HUES6 (cell line): ENCODE data around the gene STAU1.
"Not testable (repeated sequence)": the region's sequence is repeated elsewhere in the genome, so short reads cannot be mapped to it uniquely, and the experiment has no call there.

Experiments used
- H3K27ac ChIP-seq: 2 replicates; pipeline ENCODE4 v1.7.0; 2013; ENCODE audit warnings: low read depth, mild to moderate bottlenecking, low read length, inconsistent platforms
- H3K27me3 ChIP-seq: 2 replicates; pipeline ENCODE4 v1.6.1; 2013; ENCODE audit warnings: low read length; ENCODE audit not compliant: control insufficient read depth, insufficient read depth
- H3K36me3 ChIP-seq: 2 replicates; pipeline ENCODE4 v1.6.1; 2013; ENCODE audit warnings: low read length; ENCODE audit not compliant: control insufficient read depth, insufficient read depth
- H3K4me1 ChIP-seq: 2 replicates; pipeline ENCODE4 v1.6.1; 2013; ENCODE audit warnings: low read length; ENCODE audit not compliant: control insufficient read depth, insufficient read depth
- H3K4me3 ChIP-seq: 2 replicates; pipeline ENCODE4 v1.5.1; 2013; ENCODE audit warnings: low read depth, low read length
- H3K9ac ChIP-seq: one replicate; pipeline ENCODE4 v1.6.1; 2013; ENCODE audit warnings: mild to moderate bottlenecking, low read length
- H3K9me3 ChIP-seq: 2 replicates; pipeline ENCODE4 v1.6.1; 2013; ENCODE audit warnings: low read depth, low read length; ENCODE audit not compliant: control insufficient read depth, insufficient read depth

STAU1 gene

DNA sequence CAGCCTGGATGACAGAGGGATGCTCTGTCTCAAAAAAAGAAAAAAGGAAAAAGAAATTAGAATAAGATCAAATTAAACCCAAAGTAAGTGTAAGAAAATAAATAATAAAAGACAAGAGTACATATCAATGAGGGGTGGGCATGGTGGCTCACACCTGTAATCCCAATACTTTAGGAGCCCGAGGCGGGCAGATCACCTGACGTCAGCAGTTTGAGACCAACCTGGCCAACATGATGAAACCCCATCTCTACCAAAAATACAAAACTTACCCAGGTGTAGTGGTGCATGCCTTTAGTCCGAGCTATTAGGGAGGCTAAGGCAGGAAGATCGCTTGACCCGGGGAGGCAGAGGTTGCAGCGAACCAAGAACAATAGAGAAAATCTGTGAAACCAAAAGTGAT is 14.9 kb upstream of the STAU1 start:
- no peak overlapping the region for H3K4me3 ChIP-seq
- no peaks in the 10 kb centered on the region for H3K36me3 ChIP-seq
- no peaks in the 10 kb centered on the region for H3K9me3 ChIP-seq
- no peak overlapping the region for H3K9ac ChIP-seq
- H3K27me3 ChIP-seq = no peaks in the 10 kb centered on the region
- H3K27ac ChIP-seq = no peak overlapping the region
- H3K4me1 ChIP-seq = no peaks in the 10 kb centered on the region

DNA sequence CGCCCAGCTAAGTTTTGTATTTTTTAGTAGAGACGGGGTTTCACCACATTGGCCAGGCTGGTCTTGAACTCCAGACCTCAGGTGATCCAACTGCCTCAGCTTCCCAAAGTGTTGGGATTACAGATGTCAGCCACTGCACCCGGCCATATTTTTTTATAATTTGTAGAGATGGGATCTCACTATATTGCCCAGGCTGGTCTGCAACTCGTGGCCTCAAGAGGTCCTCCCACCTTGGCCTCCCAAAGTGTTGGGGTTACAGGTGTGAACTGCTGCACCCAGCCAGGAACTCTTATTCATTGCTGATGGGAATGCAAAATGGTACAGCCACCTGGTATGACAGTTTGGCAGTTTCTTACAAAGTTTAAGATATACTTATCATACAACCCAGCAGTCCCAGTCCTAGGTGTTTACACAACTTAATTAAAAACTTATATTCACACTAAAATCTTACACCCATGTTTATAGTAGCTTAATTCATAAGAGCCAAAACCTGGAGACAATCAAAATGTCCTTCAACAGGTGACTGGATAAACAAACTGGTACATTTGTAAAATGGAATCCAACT is 11.7 kb upstream of the STAU1 start:
- Histone ChIP-seq H3K4me3 (no peak overlapping the region), H3K36me3 (no peaks in the 10 kb centered on the region), H3K27me3 (no peaks in the 10 kb centered on the region), H3K9ac (no peak overlapping the region), H3K27ac (no peak overlapping the region), H3K9me3 (no peaks in the 10 kb centered on the region), H3K4me1 (no peaks in the 10 kb centered on the region)

DNA sequence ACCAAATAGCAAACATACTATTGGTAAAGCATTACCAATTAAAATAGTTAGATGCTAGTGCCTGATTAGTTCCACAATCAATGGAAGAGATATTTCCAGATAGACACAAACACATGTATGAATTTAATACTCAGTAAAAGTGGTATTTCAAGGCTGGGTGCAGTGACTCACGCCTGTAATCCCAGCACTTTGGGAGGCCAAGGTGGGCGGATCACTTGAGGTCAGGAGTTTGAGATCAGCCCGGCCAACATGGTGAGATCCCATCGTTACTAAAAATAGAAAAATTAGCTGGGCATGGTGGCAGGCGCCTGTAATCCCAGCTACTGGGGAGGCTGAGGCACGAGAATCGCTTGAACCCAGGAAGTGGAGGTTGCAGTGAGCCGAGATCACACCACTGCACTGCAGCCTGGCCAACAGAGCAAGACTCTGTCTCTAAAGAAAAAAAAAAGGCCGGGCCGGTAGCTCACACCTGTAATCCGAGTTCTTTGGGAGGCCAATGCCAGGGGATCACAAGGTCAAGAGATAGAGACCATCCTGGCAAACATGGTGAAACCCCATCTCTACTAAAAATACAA is 4.9 kb upstream of the STAU1 start:
- not testable (repeated sequence) for H3K36me3 ChIP-seq, H3K9me3 ChIP-seq, H3K4me1 ChIP-seq, H3K27me3 ChIP-seq, H3K27ac ChIP-seq, H3K4me3 ChIP-seq, H3K9ac ChIP-seq

DNA sequence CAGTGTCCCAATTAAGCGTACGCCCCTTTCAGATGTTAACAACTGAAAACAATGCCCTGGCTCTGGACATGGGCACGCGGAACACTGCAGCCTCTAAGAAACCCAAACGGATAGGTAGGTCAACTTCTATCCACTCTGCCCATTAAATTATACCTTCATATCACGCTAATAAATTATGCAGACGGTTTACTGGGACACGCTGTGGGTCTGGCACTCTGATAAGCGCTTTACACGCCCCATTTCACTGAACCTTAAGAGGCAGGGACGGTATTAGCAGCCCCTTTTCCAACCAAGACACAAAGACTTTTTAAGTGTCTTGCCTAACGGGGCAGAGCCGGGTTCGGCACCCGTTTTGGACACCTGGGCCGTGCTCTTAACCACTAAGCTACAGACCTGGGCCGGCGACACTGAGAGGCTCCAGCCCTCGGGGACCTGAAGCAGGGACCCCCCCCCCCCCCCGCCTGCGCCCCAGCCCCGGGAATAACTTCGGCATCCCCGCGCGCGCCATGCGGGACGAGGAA is 744 bp downstream of the STAU1 start:
- peaks cover 7% of the 10 kb centered on the region; the same call in 1 of the 2 replicates for H3K4me1 ChIP-seq
- peak overlapping the region; percentile 95 for H3K4me3 ChIP-seq
- no peaks in the 10 kb centered on the region for H3K36me3 ChIP-seq
- peak overlapping the region; percentile 85 for H3K9ac ChIP-seq
- H3K9me3 ChIP-seq = no peaks in the 10 kb centered on the region
- no peak overlapping the region for H3K27ac ChIP-seq
- H3K27me3 ChIP-seq = no peaks in the 10 kb centered on the region

DNA sequence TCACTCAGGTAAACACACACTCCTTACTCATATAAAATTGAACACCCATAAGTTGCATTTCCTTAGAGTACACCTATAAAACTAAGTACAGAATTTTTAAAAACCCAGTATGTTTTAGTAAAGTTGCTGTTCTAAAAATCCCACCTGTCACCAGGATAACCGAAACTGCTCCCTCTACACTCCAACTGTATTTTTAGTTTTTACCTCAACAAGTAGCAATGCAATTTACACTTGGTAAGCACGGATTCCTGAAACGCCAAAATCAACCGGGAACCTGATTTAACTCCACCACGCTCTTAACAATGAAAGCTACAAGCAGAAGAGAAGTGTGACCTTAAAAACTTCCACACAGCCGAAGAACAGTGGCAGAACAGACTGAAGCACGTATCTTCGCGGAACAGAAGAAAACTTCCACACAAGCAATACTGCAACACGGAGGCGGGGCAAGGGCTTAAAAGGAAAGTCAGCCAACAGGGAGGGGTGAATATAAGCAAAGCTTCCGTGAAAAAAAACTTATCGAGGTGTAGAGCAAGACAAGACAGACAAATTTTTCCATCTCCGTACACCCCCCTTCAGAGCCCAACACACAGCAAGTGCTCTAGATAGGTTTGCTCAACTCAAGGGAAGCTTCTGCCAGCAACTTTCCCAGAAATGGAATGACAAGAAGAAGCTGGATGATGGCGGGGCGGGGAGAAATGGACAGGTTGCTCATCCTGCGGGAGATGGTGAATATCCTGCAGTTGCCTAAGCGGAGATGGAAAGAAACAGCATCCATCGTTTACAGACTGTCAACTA is 1.4 kb downstream of the STAU1 start:
- no peaks in the 10 kb centered on the region for H3K36me3 ChIP-seq
- H3K27me3 ChIP-seq = no peaks in the 10 kb centered on the region
- H3K9me3 ChIP-seq = no peaks in the 10 kb centered on the region
- peak overlapping the region; percentile 95 for H3K4me3 ChIP-seq
- H3K4me1 ChIP-seq = peaks cover 7% of the 10 kb centered on the region; the same call in 1 of the 2 replicates
- H3K9ac ChIP-seq = peak overlapping the region; percentile 78
- H3K27ac ChIP-seq = no peak overlapping the region

DNA sequence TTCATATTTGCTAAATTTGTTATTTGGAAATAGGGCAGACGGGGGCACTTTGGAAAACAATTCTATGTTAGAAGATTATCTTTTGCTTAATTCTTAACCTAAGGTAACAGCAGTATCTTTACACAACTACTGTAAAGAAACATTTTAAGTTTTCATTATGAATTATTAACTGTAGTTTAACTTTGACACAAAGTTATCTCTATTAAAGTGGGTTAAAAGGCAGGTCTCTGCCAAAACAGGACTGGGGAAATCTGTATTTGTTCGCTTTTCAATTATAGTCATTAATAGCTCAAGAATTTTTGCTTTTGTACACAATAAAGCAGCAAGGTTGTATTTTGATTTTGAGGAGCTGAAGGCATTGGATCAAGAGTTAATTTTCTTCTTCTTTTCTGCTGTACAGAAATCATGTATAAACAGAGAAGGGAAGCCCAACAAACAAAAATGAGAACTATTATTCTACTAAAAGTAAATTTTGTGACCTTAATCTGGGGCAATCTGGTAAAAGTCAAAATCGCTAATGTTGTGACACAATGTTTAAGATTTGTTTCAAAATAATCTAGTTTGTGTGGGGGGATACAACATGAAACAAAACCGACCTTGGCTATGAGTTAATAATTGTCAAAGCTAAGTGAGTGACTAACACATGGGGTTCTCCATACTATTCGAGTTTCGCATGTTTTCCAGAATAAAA is 2.9 kb downstream of the STAU1 start:
- H3K9ac ChIP-seq = no peak overlapping the region
- no peaks in the 10 kb centered on the region for H3K27me3 ChIP-seq
- no peaks in the 10 kb centered on the region for H3K9me3 ChIP-seq
- H3K36me3 ChIP-seq = no peaks in the 10 kb centered on the region
- no peak overlapping the region for H3K4me3 ChIP-seq
- H3K4me1 ChIP-seq = peaks cover 7% of the 10 kb centered on the region; the same call in 1 of the 2 replicates
- no peak overlapping the region for H3K27ac ChIP-seq

DNA sequence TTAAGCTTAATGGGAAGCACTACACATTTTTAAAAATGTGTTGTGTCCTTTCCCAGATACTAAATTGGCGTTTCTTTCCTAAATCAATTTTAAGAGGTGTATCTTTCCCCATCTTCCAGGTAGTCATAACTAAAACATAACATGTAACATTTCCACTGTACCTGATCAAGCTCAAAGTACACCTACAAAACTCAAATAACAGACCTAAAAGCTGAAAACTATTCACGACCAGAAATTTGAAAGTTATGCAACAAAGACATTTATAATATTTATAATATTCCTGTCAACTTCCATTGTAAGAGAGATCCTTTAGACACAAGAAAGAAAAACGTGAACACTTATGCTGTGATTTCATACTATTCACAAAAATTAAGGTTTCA is 3.5 kb downstream of the STAU1 start:
- Histone ChIP-seq H3K4me3 (no peak overlapping the region), H3K4me1 (peaks cover 8% of the 10 kb centered on the region; the same call in 1 of the 2 replicates), H3K27ac (no peak overlapping the region)

DNA sequence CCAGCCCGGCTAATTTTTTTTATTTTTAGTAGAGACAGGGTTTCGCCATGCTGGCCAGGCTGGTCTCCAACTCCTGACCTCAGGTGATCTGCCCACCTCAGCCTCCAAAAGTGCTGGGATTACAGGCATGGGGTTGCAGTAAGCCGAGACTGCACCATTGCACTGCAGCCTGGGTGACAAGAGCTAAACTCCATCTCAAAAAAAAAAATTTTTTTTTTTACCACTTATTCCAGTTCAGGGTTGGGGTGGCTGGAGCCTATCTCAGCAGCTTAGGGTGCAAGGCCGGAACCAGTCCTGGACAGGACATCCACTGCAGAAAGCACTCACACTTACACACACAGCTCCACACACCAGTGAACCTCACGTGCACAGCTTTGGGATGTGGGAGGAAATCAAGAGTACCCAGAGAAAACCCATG is 4.0 kb downstream of the STAU1 start:
- not testable (repeated sequence) for H3K9ac ChIP-seq, H3K27ac ChIP-seq, H3K4me1 ChIP-seq

More for the DNA sequence above, 3.5 kb downstream of the STAU1 start:
- no peak overlapping the region for H3K9ac ChIP-seq
- H3K9me3 ChIP-seq = no peaks in the 10 kb centered on the region
- no peaks in the 10 kb centered on the region for H3K27me3 ChIP-seq
- H3K36me3 ChIP-seq = no peaks in the 10 kb centered on the region

DNA sequence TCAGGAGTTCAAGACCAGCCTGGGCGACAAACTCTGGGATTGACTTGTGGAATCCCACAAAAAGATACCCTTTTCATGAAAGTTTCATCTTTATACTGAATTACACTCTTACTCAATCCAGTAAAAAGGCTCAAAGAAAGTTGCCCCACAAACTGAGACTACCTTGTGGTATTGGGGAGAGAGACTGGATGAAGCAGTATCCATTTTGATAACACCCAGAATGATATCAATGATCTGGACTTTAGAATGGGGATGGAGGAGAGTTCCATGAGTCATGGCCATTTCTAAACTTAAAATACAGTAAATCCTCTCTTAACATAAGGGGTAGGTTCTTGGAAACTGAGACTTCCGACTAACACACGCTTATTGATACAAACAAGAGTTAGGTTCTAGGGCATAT is 4.7 kb downstream of the STAU1 start:
- H3K9me3 ChIP-seq = no peaks in the 10 kb centered on the region
- H3K9ac ChIP-seq = no peak overlapping the region
- H3K4me3 ChIP-seq = no peak overlapping the region
- no peak overlapping the region for H3K27ac ChIP-seq
- peaks cover 10% of the 10 kb centered on the region for H3K4me1 ChIP-seq
- H3K27me3 ChIP-seq = no peaks in the 10 kb centered on the region
- H3K36me3 ChIP-seq = no peaks in the 10 kb centered on the region

More for the DNA sequence above, 4.0 kb downstream of the STAU1 start:
- H3K36me3 ChIP-seq, H3K9me3 ChIP-seq, H3K4me3 ChIP-seq, H3K27me3 ChIP-seq: not testable (repeated sequence)

DNA sequence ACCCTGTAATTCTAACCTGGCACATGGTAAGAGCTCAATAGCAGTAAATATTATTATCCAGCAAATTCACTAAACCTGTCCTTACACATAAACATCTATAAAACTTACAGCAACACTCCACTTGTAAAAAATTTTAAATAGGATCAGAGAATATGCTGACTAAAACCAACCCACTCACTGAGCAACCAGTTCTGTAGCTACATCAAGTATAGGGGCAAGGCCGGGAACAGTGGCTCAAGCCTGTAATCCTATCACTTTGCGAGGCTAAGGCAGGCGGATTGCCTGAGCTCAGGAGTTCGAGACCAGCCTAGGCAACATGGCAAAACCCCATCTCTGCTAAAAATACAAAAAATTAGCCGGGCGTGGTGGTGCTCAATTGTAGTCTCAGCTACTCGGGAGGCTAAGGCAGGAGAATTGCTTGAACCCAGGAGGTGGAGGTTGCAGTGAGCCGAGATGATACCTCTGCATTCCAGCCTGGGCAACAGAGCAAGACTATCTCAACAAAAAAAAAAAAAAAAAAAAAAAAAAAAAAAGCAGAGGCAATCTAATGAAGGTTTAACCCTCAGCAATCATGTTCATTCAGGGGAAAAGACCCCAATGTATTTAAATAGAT is 6.8 kb downstream of the STAU1 start:
- peaks cover 6% of the 10 kb centered on the region for H3K4me1 ChIP-seq
- peaks cover 6% of the 10 kb centered on the region for H3K36me3 ChIP-seq
- H3K4me3 ChIP-seq = no peak overlapping the region
- H3K9me3 ChIP-seq = no peaks in the 10 kb centered on the region
- H3K27ac ChIP-seq = no peak overlapping the region
- H3K27me3 ChIP-seq = no peaks in the 10 kb centered on the region
- no peak overlapping the region for H3K9ac ChIP-seq
